Measurements from ENCODE around the gene SOX14.

Gene SOX14

GRCh38 chr3:137764001-137764433 lies at the start of gene SOX14:
SOX14 (plus strand) TSS chr3:137764315; CDS start chr3:137764785, 470 bp downstream.
- Histone ChIP-seq H3K9ac (ENCODE audit: low read length in 2 of 2) (no peak within 1 kb of the TSS), H3K4me1 (ENCODE audit: control insufficient read depth, insufficient read depth, low read length) (peaks cover 28% of the 10 kb centered on the region), H3K27ac (ENCODE audit: low read length) (no peak within 1 kb of the TSS), H3K27me3 (ENCODE audit: control insufficient read depth in 1 of 2, insufficient read depth in 2 of 2, low read length in 2 of 2) (peaks cover 72 to 82% of the 10 kb centered on the region in 2 donors), H3K36me3 (ENCODE audit: control insufficient read depth in 2 of 2, insufficient read depth in 2 of 2, low read length in 2 of 2) (no peaks in the 10 kb centered on the region), H3K9me3 (ENCODE audit: control insufficient read depth in 2 of 2, low read length in 2 of 2) (no peaks in the 10 kb centered on the region), H3K4me3 (ENCODE audit: low read length in 2 of 2) (peak within 1 kb of the TSS; percentile 19 to 44)

- Histone ChIP-seq H3K4me3 (ENCODE audit: low read length in 2 of 2) (no peak overlapping the region), H3K9ac (ENCODE audit: low read length in 2 of 2) (no peak overlapping the region), H3K9me3 (ENCODE audit: control insufficient read depth in 2 of 2, low read length in 2 of 2) (peaks cover 0 to 4% of the 10 kb centered on the region in 2 donors), H3K36me3 (ENCODE audit: control insufficient read depth in 2 of 2, insufficient read depth in 2 of 2, low read length in 2 of 2) (no peaks in the 10 kb centered on the region), H3K27ac (ENCODE audit: low read length) (no peak overlapping the region), H3K27me3 (ENCODE audit: control insufficient read depth in 1 of 2, insufficient read depth in 2 of 2, low read length in 2 of 2) (no peaks in the 10 kb centered on the region), H3K4me1 (ENCODE audit: control insufficient read depth, insufficient read depth, low read length) (no peaks in the 10 kb centered on the region)
Observed at GRCh38 chr3:137714551-137714950, 49.6 kb upstream of the SOX14 start.

DNA sequence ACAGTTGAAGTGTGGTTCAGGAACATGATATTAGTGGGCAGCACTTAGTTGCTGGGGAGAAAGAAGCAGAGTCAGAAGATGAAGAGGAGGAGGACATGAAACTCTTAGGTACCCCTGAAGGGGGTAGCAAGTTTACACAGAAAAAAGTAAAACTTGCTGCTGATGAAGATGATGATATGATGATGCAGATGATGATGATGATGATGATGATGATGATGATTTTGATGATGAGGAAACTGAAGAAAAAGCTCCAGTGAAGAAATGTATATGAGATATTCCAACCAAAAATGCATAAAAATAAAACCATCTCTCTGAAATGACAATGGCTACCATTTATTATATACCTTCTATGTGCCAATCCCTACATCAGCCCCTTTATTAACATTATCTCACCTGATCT lies 39.9 kb upstream of the SOX14 start:
- Histone ChIP-seq H3K27ac (ENCODE audit: low read length) (no peak overlapping the region), H3K4me3 (ENCODE audit: low read length in 2 of 2) (no peak overlapping the region), H3K9me3 (ENCODE audit: control insufficient read depth in 2 of 2, low read length in 2 of 2) (peaks cover 0 to 6% of the 10 kb centered on the region in 2 donors), H3K36me3 (ENCODE audit: control insufficient read depth in 2 of 2, insufficient read depth in 2 of 2, low read length in 2 of 2) (no peaks in the 10 kb centered on the region), H3K4me1 (ENCODE audit: control insufficient read depth, insufficient read depth, low read length) (no peaks in the 10 kb centered on the region), H3K9ac (ENCODE audit: low read length in 2 of 2) (no peak overlapping the region), H3K27me3 (ENCODE audit: control insufficient read depth in 1 of 2, insufficient read depth in 2 of 2, low read length in 2 of 2) (no peaks in the 10 kb centered on the region)

DNA sequence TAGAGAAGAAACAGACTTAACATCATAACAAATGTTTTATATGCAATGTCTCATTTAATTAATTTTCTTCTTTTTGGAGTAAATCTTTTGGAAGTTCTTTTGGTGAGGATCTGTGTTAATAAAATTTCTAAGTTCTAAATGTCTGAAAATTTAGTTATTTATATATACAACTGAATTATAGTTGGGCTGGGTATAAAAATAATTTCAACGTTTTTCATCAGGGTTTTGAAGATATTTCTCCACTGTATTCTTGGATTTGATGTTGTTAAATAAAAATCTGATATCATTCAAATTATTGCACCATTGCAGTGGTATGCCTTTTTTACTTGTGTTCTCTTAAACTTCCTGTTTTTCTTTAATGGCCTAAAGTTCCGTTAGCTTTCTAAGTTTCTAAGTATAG lies 26.9 kb upstream of the SOX14 start:
- H3K27ac ChIP-seq (ENCODE audit: low read length), result no peak overlapping the region
- no peak overlapping the region for H3K4me3 ChIP-seq (ENCODE audit: low read length in 2 of 2)
- H3K4me1 ChIP-seq (ENCODE audit: control insufficient read depth, insufficient read depth, low read length), result no peaks in the 10 kb centered on the region
- H3K9me3 ChIP-seq (ENCODE audit: control insufficient read depth in 2 of 2, low read length in 2 of 2), result peaks cover 0 to 5% of the 10 kb centered on the region in 2 donors
- no peak overlapping the region for H3K9ac ChIP-seq (ENCODE audit: low read length in 2 of 2)
- H3K27me3 ChIP-seq (ENCODE audit: control insufficient read depth in 1 of 2, insufficient read depth in 2 of 2, low read length in 2 of 2), result no peaks in the 10 kb centered on the region
- no peaks in the 10 kb centered on the region for H3K36me3 ChIP-seq (ENCODE audit: control insufficient read depth in 2 of 2, insufficient read depth in 2 of 2, low read length in 2 of 2)

DNA sequence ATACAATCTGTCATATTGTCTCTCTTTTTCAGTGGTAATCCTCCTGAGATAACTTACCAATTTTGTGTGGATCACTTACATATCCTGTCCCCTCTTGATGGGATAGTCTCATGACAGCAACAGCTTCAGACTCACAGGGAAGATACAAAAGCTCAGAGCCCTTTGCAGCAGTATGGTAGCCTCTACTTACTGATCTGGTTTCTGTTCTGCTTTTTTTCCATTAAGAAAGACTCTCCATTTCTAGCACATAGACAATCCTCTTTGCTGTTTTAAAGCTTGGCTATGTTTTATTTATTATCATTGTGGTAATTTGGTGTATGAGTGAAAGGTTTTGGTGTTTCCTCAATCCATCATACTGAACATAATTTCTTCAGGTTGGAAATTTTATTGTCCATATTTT lies 25.4 kb upstream of the SOX14 start:
- no peak overlapping the region for H3K27ac ChIP-seq (ENCODE audit: low read length)
- no peak overlapping the region for H3K9ac ChIP-seq (ENCODE audit: low read length in 2 of 2)

GRCh38 chr3:137743608-137744007 lies 20.5 kb upstream of the SOX14 start:
- Histone ChIP-seq H3K9ac (ENCODE audit: low read length in 2 of 2) (no peak overlapping the region), H3K4me3 (ENCODE audit: low read length in 2 of 2) (no peak overlapping the region), H3K9me3 (ENCODE audit: control insufficient read depth in 2 of 2, low read length in 2 of 2) (no peaks in the 10 kb centered on the region), H3K4me1 (ENCODE audit: control insufficient read depth, insufficient read depth, low read length) (no peaks in the 10 kb centered on the region), H3K27me3 (ENCODE audit: control insufficient read depth in 1 of 2, insufficient read depth in 2 of 2, low read length in 2 of 2) (peaks cover 0 to 2% of the 10 kb centered on the region in 2 donors), H3K36me3 (ENCODE audit: control insufficient read depth in 2 of 2, insufficient read depth in 2 of 2, low read length in 2 of 2) (no peaks in the 10 kb centered on the region), H3K27ac (ENCODE audit: low read length) (no peak overlapping the region)

More for the DNA sequence above, 25.4 kb upstream of the SOX14 start:
- Histone ChIP-seq H3K36me3 (ENCODE audit: control insufficient read depth in 2 of 2, insufficient read depth in 2 of 2, low read length in 2 of 2) (no peaks in the 10 kb centered on the region), H3K4me3 (ENCODE audit: low read length in 2 of 2) (no peak overlapping the region), H3K27me3 (ENCODE audit: control insufficient read depth in 1 of 2, insufficient read depth in 2 of 2, low read length in 2 of 2) (no peaks in the 10 kb centered on the region), H3K9me3 (ENCODE audit: control insufficient read depth in 2 of 2, low read length in 2 of 2) (peaks cover 0 to 5% of the 10 kb centered on the region in 2 donors), H3K4me1 (ENCODE audit: control insufficient read depth, insufficient read depth, low read length) (no peaks in the 10 kb centered on the region)

- Histone ChIP-seq H3K4me1 (ENCODE audit: control insufficient read depth, insufficient read depth, low read length) (no peaks in the 10 kb centered on the region), H3K27ac (ENCODE audit: low read length) (no peak overlapping the region), H3K9me3 (ENCODE audit: control insufficient read depth in 2 of 2, low read length in 2 of 2) (no peaks in the 10 kb centered on the region), H3K4me3 (ENCODE audit: low read length in 2 of 2) (no peak overlapping the region), H3K9ac (ENCODE audit: low read length in 2 of 2) (no peak overlapping the region), H3K36me3 (ENCODE audit: control insufficient read depth in 2 of 2, insufficient read depth in 2 of 2, low read length in 2 of 2) (no peaks in the 10 kb centered on the region), H3K27me3 (ENCODE audit: control insufficient read depth in 1 of 2, insufficient read depth in 2 of 2, low read length in 2 of 2) (peaks cover 0 to 2% of the 10 kb centered on the region in 2 donors)
Observed at GRCh38 chr3:137746808-137747207, 17.3 kb upstream of the SOX14 start.

GRCh38 chr3:137759505-137759904 lies 4.6 kb upstream of the SOX14 start:
- no peaks in the 10 kb centered on the region for H3K9me3 ChIP-seq (ENCODE audit: control insufficient read depth in 2 of 2, low read length in 2 of 2)
- H3K36me3 ChIP-seq (ENCODE audit: control insufficient read depth in 2 of 2, insufficient read depth in 2 of 2, low read length in 2 of 2), result no peaks in the 10 kb centered on the region
- peaks cover 35 to 47% of the 10 kb centered on the region in 2 donors for H3K27me3 ChIP-seq (ENCODE audit: control insufficient read depth in 1 of 2, insufficient read depth in 2 of 2, low read length in 2 of 2)
- peaks cover 12% of the 10 kb centered on the region for H3K4me1 ChIP-seq (ENCODE audit: control insufficient read depth, insufficient read depth, low read length)
- no peak overlapping the region for H3K27ac ChIP-seq (ENCODE audit: low read length)
- H3K9ac ChIP-seq (ENCODE audit: low read length in 2 of 2), result no peak overlapping the region
- no peak overlapping the region for H3K4me3 ChIP-seq (ENCODE audit: low read length in 2 of 2)

DNA sequence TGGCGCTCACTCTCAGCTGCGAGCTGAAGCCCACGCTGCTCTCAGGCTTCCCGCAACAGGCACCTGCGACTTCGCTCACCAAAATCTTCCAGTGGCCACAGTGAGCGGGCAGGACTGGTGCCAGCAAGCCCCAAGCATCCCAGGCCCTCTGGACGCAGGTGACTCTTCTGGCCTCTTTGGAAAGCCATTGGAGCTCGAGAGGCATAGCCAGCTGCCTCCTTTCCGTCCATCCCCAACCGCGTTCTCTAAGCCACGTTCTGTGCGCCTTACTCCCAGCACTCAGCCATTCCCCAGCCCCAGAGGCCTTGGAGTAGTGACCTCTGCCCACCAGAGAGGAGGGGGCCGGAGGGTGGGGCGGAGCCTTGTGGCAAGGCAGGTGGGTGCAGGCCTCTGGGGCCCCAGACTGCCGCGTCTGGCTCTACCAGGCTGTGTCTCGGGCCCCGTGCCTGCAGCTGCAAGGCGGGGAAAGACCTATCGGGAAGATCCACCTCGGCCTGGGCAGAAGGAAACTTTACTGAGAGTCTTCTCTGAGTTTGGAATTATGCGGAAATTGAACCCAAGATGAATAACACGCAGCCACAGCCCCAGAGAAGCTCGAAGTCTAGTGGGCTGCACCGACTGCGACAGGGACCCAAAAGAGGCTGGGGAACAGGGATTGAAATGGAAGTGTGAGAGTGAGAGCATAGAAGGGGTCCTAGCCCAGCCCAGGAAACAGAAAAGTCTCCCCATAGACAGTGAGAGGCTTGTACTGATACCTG lies 3.6 kb upstream of the SOX14 start:
- Histone ChIP-seq H3K9ac (ENCODE audit: low read length in 2 of 2) (no peak overlapping the region), H3K4me3 (ENCODE audit: low read length in 2 of 2) (no peak overlapping the region), H3K27me3 (ENCODE audit: control insufficient read depth in 1 of 2, insufficient read depth in 2 of 2, low read length in 2 of 2) (peaks cover 45 to 57% of the 10 kb centered on the region in 2 donors), H3K9me3 (ENCODE audit: control insufficient read depth in 2 of 2, low read length in 2 of 2) (no peaks in the 10 kb centered on the region), H3K4me1 (ENCODE audit: control insufficient read depth, insufficient read depth, low read length) (peaks cover 15% of the 10 kb centered on the region), H3K36me3 (ENCODE audit: control insufficient read depth in 2 of 2, insufficient read depth in 2 of 2, low read length in 2 of 2) (no peaks in the 10 kb centered on the region), H3K27ac (ENCODE audit: low read length) (no peak overlapping the region)

- H3K4me1 ChIP-seq (ENCODE audit: control insufficient read depth, insufficient read depth, low read length), result peaks cover 15% of the 10 kb centered on the region
- H3K36me3 ChIP-seq (ENCODE audit: control insufficient read depth in 2 of 2, insufficient read depth in 2 of 2, low read length in 2 of 2), result no peaks in the 10 kb centered on the region
- no peaks in the 10 kb centered on the region for H3K9me3 ChIP-seq (ENCODE audit: control insufficient read depth in 2 of 2, low read length in 2 of 2)
- peaks cover 50 to 59% of the 10 kb centered on the region in 2 donors for H3K27me3 ChIP-seq (ENCODE audit: control insufficient read depth in 1 of 2, insufficient read depth in 2 of 2, low read length in 2 of 2)
- H3K27ac ChIP-seq (ENCODE audit: low read length), result no peak overlapping the region
- H3K9ac ChIP-seq (ENCODE audit: low read length in 2 of 2), result no peak overlapping the region
- no peak overlapping the region for H3K4me3 ChIP-seq (ENCODE audit: low read length in 2 of 2)
Observed at GRCh38 chr3:137761099-137761562, 3.0 kb upstream of the SOX14 start.
